ENCODE measurements around the gene CAMK2D. TPM values are rescaled to one million over a fixed set of nuclear protein-coding genes. Genes with fewer than 3 reads are reported as not detected.

CAMK2D gene
- total RNA-seq, 3 donors from 2014 or later = 124 to 136 (median 133) TPM

GRCh38 chr4:113639326-113639725, 122.2 kb downstream of the CAMK2D start:
- DNase-seq (no peak), ATAC-seq (peak in 1 of 2 donors; percentile 16)
- Mint-ChIP-seq H3K36me3 (ENCODE audit: insufficient read depth) (peaks cover 9% of the 10 kb centered on the region), H3K4me1 (ENCODE audit: low read depth) (peaks cover 64% of the 10 kb centered on the region), H3K27me3 (ENCODE audit: low read depth) (no peaks in the 10 kb centered on the region), H3K4me3 (no peak overlapping the region), H3K9me3 (no peaks in the 10 kb centered on the region)

GRCh38 chr4:113638562-113638832, 123.0 kb downstream of the CAMK2D start:
- peaks cover 56% of the 10 kb centered on the region for H3K4me1 Mint-ChIP-seq (ENCODE audit: low read depth)
- H3K36me3 Mint-ChIP-seq (ENCODE audit: insufficient read depth) = peaks cover 9% of the 10 kb centered on the region
- H3K27me3 Mint-ChIP-seq (ENCODE audit: low read depth) = no peaks in the 10 kb centered on the region
- no peak overlapping the region for H3K4me3 Mint-ChIP-seq
- no peaks in the 10 kb centered on the region for H3K9me3 Mint-ChIP-seq
- DNase-seq = no peak
- no peak for ATAC-seq

GRCh38 chr4:113637823-113638561, 123.5 kb downstream of the CAMK2D start:
- ATAC-seq = no peak
- Mint-ChIP-seq H3K36me3 (ENCODE audit: insufficient read depth) (peaks cover 9% of the 10 kb centered on the region), H3K27me3 (ENCODE audit: low read depth) (no peaks in the 10 kb centered on the region), H3K4me1 (ENCODE audit: low read depth) (peaks cover 54% of the 10 kb centered on the region), H3K9me3 (no peaks in the 10 kb centered on the region), H3K4me3 (peak overlapping the region; percentile 2)
- no peak for DNase-seq

GRCh38 chr4:113637363-113637762, 124.2 kb downstream of the CAMK2D start:
- Mint-ChIP-seq H3K27me3 (ENCODE audit: low read depth) (no peaks in the 10 kb centered on the region), H3K4me1 (ENCODE audit: low read depth) (peaks cover 53% of the 10 kb centered on the region), H3K36me3 (ENCODE audit: insufficient read depth) (peaks cover 9% of the 10 kb centered on the region), H3K9me3 (no peaks in the 10 kb centered on the region), H3K4me3 (no peak overlapping the region)
- DNase-seq = no peak
- no peak for ATAC-seq

GRCh38 chr4:113636877-113637276, 124.7 kb downstream of the CAMK2D start:
- DNase-seq (no peak), ATAC-seq (peak; percentile 68 to 75)
- Mint-ChIP-seq H3K9me3 (no peaks in the 10 kb centered on the region), H3K36me3 (ENCODE audit: insufficient read depth) (peaks cover 9% of the 10 kb centered on the region), H3K4me1 (ENCODE audit: low read depth) (peaks cover 50% of the 10 kb centered on the region), H3K4me3 (peak overlapping the region; percentile 38), H3K27me3 (ENCODE audit: low read depth) (no peaks in the 10 kb centered on the region)

- H3K9me3 Mint-ChIP-seq = no peaks in the 10 kb centered on the region
- DNase-seq (no peak), ATAC-seq (peak; percentile 39 to 57)
- H3K36me3 Mint-ChIP-seq (ENCODE audit: insufficient read depth) = peaks cover 12% of the 10 kb centered on the region
- H3K4me3 Mint-ChIP-seq = peak overlapping the region; percentile 38
- H3K27me3 Mint-ChIP-seq (ENCODE audit: low read depth) = no peaks in the 10 kb centered on the region
- peaks cover 51% of the 10 kb centered on the region for H3K4me1 Mint-ChIP-seq (ENCODE audit: low read depth)
Observed at GRCh38 chr4:113636438-113636818, 125.1 kb downstream of the CAMK2D start.

- no peaks in the 10 kb centered on the region for H3K9me3 Mint-ChIP-seq
- ATAC-seq (no peak), DNase-seq (no peak)
- H3K4me1 Mint-ChIP-seq (ENCODE audit: low read depth) = peaks cover 51% of the 10 kb centered on the region
- H3K27me3 Mint-ChIP-seq (ENCODE audit: low read depth) = no peaks in the 10 kb centered on the region
- H3K4me3 Mint-ChIP-seq = no peak overlapping the region
- peaks cover 13% of the 10 kb centered on the region for H3K36me3 Mint-ChIP-seq (ENCODE audit: insufficient read depth)
Observed at GRCh38 chr4:113635739-113636437, 125.7 kb downstream of the CAMK2D start.

- Mint-ChIP-seq H3K4me3 (no peak overlapping the region), H3K27me3 (ENCODE audit: low read depth) (no peaks in the 10 kb centered on the region), H3K4me1 (ENCODE audit: low read depth) (peaks cover 48% of the 10 kb centered on the region), H3K9me3 (no peaks in the 10 kb centered on the region), H3K36me3 (ENCODE audit: insufficient read depth) (peaks cover 13% of the 10 kb centered on the region)
- DNase-seq = no peak
- no peak for ATAC-seq
Observed at GRCh38 chr4:113634081-113634969, 127.2 kb downstream of the CAMK2D start.

GRCh38 chr4:113633467-113633866, 128.1 kb downstream of the CAMK2D start:
- Mint-ChIP-seq H3K9me3 (no peaks in the 10 kb centered on the region), H3K4me1 (ENCODE audit: low read depth) (peaks cover 43% of the 10 kb centered on the region), H3K36me3 (ENCODE audit: insufficient read depth) (peaks cover 11% of the 10 kb centered on the region), H3K4me3 (no peak overlapping the region), H3K27me3 (ENCODE audit: low read depth) (no peaks in the 10 kb centered on the region)
- ATAC-seq = no peak
- DNase-seq = no peak

- Mint-ChIP-seq H3K9me3 (no peaks in the 10 kb centered on the region), H3K36me3 (ENCODE audit: insufficient read depth) (peaks cover 28% of the 10 kb centered on the region), H3K4me1 (ENCODE audit: low read depth) (peaks cover 48% of the 10 kb centered on the region), H3K27me3 (ENCODE audit: low read depth) (no peaks in the 10 kb centered on the region), H3K4me3 (no peak overlapping the region)
- DNase-seq (no peak), ATAC-seq (no peak)
Observed at GRCh38 chr4:113628711-113629110, 132.8 kb downstream of the CAMK2D start.

GRCh38 chr4:113627321-113627720, 134.2 kb downstream of the CAMK2D start:
- peaks cover 29% of the 10 kb centered on the region for H3K36me3 Mint-ChIP-seq (ENCODE audit: insufficient read depth)
- H3K4me3 Mint-ChIP-seq = no peak overlapping the region
- no peaks in the 10 kb centered on the region for H3K9me3 Mint-ChIP-seq
- H3K4me1 Mint-ChIP-seq (ENCODE audit: low read depth) = peaks cover 45% of the 10 kb centered on the region
- no peaks in the 10 kb centered on the region for H3K27me3 Mint-ChIP-seq (ENCODE audit: low read depth)
- ATAC-seq = no peak
- DNase-seq = no peak

- DNase-seq (no peak), ATAC-seq (peak; percentile 85 to 86)
- Mint-ChIP-seq H3K27me3 (ENCODE audit: low read depth) (no peaks in the 10 kb centered on the region), H3K9me3 (no peaks in the 10 kb centered on the region), H3K36me3 (ENCODE audit: insufficient read depth) (peaks cover 35% of the 10 kb centered on the region), H3K4me1 (ENCODE audit: low read depth) (peaks cover 52% of the 10 kb centered on the region), H3K4me3 (no peak overlapping the region)
Observed at GRCh38 chr4:113625902-113626301, 135.6 kb downstream of the CAMK2D start.

GRCh38 chr4:113623274-113623894, 138.2 kb downstream of the CAMK2D start:
- Mint-ChIP-seq H3K27me3 (ENCODE audit: low read depth) (no peaks in the 10 kb centered on the region), H3K4me1 (ENCODE audit: low read depth) (peaks cover 38% of the 10 kb centered on the region), H3K4me3 (no peak overlapping the region), H3K36me3 (ENCODE audit: insufficient read depth) (peaks cover 36% of the 10 kb centered on the region), H3K9me3 (no peaks in the 10 kb centered on the region)
- ATAC-seq = no peak
- DNase-seq = no peak

- ATAC-seq (no peak), DNase-seq (no peak)
- no peaks in the 10 kb centered on the region for H3K27me3 Mint-ChIP-seq (ENCODE audit: low read depth)
- no peaks in the 10 kb centered on the region for H3K9me3 Mint-ChIP-seq
- no peak overlapping the region for H3K4me3 Mint-ChIP-seq
- H3K4me1 Mint-ChIP-seq (ENCODE audit: low read depth) = peaks cover 33% of the 10 kb centered on the region
- H3K36me3 Mint-ChIP-seq (ENCODE audit: insufficient read depth) = peaks cover 37% of the 10 kb centered on the region
Observed at GRCh38 chr4:113621633-113622032, 139.9 kb downstream of the CAMK2D start.

Data from activated T-cell treated with anti-CD3 and anti-CD28 coated beads, Interleukin-2, amount 50 U/mL, for 4 hours (primary cell).